Keratinocyte (primary cell): Measurements from ENCODE around the gene ARPP19.

ENCODE experiments used
- EZH2 ChIP-seq: IDR thresholded peaks from one replicate; pipeline ENCODE4 v1.6.1; 2012; ENCODE audit warnings: inconsistent platforms, mild to moderate bottlenecking, low read length, moderate library complexity
- TF ChIP-seq, protein P1 (sequence below), 3 experiments: IDR thresholded peaks in 1 of 3; conservative IDR thresholded peaks in 1 of 3; optimal IDR thresholded peaks in 1 of 3; 2 replicates in 2 of 3; 3 replicates in 1 of 3; pipeline versions ENCODE3 to v1.5.1; 2011; ENCODE audit warnings: low read length in 3 of 3, mild to moderate bottlenecking in 3 of 3, moderate library complexity in 2 of 3, control low read depth in 1 of 3, inconsistent platforms in 1 of 3; ENCODE audit not compliant: insufficient read depth in 2 of 3; ENCODE audit errors: extremely low read depth in 1 of 3

DNA sequence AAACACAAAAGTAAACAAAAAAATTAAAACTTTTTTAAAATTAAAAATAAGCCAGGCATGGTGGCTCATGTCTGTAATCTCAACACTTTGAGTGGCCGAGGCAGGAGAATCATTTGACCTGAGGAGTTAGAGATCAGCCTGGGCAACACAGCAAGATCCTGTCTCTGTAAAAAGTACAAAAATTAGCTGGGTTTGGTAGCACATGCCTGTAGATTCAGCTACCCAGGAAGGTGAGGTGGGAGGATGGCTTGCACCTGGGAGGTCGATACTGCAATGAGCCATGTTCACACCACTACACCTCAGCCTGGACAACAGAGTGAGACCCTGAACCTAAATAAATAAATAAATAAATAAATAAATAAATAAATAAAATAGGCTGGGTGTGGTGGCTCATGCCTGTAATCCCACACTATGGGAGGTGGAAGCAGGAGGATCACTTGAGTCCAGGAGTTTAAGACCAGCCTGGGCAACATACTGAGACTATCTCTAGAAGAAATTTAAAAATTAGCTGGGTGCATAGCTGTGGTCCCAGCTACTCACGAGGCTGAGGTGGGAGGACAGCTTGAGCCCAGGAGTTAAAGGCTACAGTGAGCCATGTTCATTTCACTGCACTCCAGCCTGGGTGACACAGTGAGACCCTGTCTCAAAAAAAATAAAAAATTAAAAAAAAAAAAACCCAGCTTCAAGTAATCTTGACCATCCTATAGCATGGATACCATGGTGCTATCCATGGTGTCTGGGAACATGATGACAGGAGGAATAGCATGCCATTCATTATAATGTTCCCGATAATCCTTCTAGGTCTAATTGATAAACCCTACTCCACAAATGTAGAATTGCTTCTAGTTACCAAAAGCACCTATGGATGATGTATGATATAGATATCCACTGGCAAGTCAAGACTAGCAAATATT, 44.4 kb downstream of the ARPP19 start:
- TF ChIP-seq, protein P1, sequence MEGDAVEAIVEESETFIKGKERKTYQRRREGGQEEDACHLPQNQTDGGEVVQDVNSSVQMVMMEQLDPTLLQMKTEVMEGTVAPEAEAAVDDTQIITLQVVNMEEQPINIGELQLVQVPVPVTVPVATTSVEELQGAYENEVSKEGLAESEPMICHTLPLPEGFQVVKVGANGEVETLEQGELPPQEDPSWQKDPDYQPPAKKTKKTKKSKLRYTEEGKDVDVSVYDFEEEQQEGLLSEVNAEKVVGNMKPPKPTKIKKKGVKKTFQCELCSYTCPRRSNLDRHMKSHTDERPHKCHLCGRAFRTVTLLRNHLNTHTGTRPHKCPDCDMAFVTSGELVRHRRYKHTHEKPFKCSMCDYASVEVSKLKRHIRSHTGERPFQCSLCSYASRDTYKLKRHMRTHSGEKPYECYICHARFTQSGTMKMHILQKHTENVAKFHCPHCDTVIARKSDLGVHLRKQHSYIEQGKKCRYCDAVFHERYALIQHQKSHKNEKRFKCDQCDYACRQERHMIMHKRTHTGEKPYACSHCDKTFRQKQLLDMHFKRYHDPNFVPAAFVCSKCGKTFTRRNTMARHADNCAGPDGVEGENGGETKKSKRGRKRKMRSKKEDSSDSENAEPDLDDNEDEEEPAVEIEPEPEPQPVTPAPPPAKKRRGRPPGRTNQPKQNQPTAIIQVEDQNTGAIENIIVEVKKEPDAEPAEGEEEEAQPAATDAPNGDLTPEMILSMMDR (optimal IDR thresholded peaks at IDR 0.05 in 1 of 3, IDR thresholded peaks at IDR 0.05 in 1 of 3, conservative IDR thresholded peaks at IDR 0.05 in 1 of 3; ENCODE audit: extremely low read depth in 1 of 3, insufficient read depth in 2 of 3, low read length in 3 of 3), result no peak
- TF ChIP-seq EZH2, result no peak
